ENCODE measurements around the gene CFAP298.
A peak's percentile ranks its signal among the peaks of the same experiment; 100 is the strongest.

The CFAP298 gene

DNA sequence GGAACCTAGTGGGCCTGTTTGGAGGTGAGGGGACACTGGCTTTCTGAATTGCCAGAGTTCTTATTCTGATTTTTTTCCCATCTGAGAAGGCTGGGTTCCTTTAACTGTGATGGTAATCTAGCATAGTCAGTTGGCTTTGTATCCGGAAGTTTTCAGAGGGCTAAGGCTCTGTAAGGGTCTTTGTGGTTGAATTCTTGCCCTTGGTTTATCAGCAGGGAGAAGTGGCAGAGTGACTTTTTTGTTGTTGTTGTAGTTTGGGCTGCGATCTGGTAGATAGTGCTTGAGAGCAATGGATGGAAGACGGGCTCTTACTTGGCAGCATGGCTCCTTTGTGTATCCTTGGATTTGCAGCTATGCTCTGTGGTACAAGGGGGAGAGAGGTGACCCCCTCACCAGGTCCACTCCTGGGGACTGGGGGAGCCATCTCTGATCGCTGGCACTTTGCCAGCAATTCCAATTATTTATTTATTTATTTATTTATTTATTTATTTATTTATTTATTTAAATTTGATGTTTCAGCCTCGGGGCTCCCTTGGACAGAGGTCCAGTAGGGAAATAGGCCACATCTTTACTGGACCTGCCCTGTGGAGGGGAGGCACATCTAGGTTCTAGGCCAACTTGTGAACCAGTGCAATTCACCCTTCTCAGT is 45.3 kb downstream of the CFAP298 start (continued):
- TF ChIP-seq ZNF394 (tag by site-specific recombination; IDR thresholded peaks at IDR 0.05; ENCODE audit: borderline replicate concordance) (peak; percentile 98), ZNF266 (tag by site-specific recombination; IDR thresholded peaks at IDR 0.05; ENCODE audit: low read depth) (0 out of 2 replicates have a peak, but pooled peaks have one; percentile 57), ZXDB (tag by site-specific recombination; IDR thresholded peaks at IDR 0.05) (peak; percentile 56; the same call in 1 of the 2 replicates), REST (tag by site-specific recombination; IDR thresholded peaks at IDR 0.05) (peak; percentile 42; the same call in 1 of the 2 replicates), ZNF555 (tag by site-specific recombination; conservative IDR thresholded peaks at IDR 0.05) (peak; percentile 81), ZFP3 (tag by site-specific recombination; IDR thresholded peaks at IDR 0.05; ENCODE audit: low read depth) (0 out of 2 replicates have a peak, but pooled peaks have one; percentile 19), ZNF529 (tag by site-specific recombination; IDR thresholded peaks at IDR 0.05; ENCODE audit: insufficient replicate concordance) (peak; percentile 69), ZNF654 (tag by site-specific recombination; IDR thresholded peaks at IDR 0.05; ENCODE audit: low read depth) (peak; percentile 30; the same call in 1 of the 2 replicates), ZNF623 (tag by site-specific recombination; IDR thresholded peaks at IDR 0.05) (peak; percentile 79)

GRCh38 chr21:32565856-32566465 is 46.2 kb downstream of the CFAP298 start:
- H3K4me1 ChIP-seq (ENCODE audit: control insufficient read depth, insufficient read depth, low read length), result no peaks in the 10 kb centered on the region
- H3K27ac ChIP-seq (ENCODE audit: extremely low read depth, low read depth, low read length), result no peak overlapping the region
- POLR2A ChIA-PET, result no interaction called here
- peaks cover 0 to 12% of the 10 kb centered on the region in 2 experiments; a peak in 1 of 3 replicates for H3K36me3 ChIP-seq (ENCODE audit: control insufficient read depth in 2 of 2, insufficient read depth in 1 of 2, low read length in 2 of 2)
- H3K4me3 ChIP-seq (ENCODE audit: low read depth, low read length), result no peak overlapping the region
- CTCF ChIA-PET, result interaction anchor here (0.8 kb wide), 1 partner anchor 290 kb away, joined by 3 read pairs; no protein-coding TSS in a partner anchor
- no peaks in the 10 kb centered on the region for H3K9me3 ChIP-seq (ENCODE audit: control insufficient read depth, insufficient read depth, low read depth, low read length)
- no peak for TF ChIP-seq SALL2 (tag by site-specific recombination; IDR thresholded peaks at IDR 0.05; ENCODE audit: borderline replicate concordance)
- no peak for TF ChIP-seq ZFP37 (tag by site-specific recombination; IDR thresholded peaks at IDR 0.05)

DNA sequence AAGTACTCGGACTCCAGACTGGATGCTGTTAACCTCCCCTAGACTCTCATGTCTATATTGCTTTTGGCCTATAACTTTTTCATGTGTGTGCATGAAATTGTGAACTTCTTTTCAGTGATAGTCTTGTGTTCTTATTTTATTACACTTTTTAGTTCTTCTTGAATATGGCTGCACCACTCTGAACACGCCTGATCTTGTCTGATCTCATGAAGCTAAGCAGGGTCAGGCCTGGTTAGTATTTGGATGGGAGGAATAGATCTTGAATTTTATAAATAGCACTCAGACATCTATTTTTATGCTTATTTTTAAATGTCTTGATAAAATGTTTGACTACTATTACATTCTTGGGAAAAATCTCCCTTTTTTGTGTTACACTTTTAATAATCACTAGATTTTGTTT is 49.3 kb downstream of the CFAP298 start:
- peaks cover 0 to 12% of the 10 kb centered on the region in 2 experiments; a peak in 1 of 3 replicates for H3K36me3 ChIP-seq (ENCODE audit: control insufficient read depth in 2 of 2, insufficient read depth in 1 of 2, low read length in 2 of 2)
- no peaks in the 10 kb centered on the region for H3K9me3 ChIP-seq (ENCODE audit: control insufficient read depth, insufficient read depth, low read depth, low read length)
- H3K27ac ChIP-seq (ENCODE audit: extremely low read depth, low read depth, low read length), result no peak overlapping the region
- H3K4me3 ChIP-seq (ENCODE audit: low read depth, low read length), result no peak overlapping the region
- TF ChIP-seq SCRT1 (tag by site-specific recombination; IDR thresholded peaks at IDR 0.05; ENCODE audit: borderline replicate concordance) (no peak), ZFHX2 (tag by site-specific recombination; conservative IDR thresholded peaks at IDR 0.05) (no peak), ZNF768 (tag by site-specific recombination; IDR thresholded peaks at IDR 0.05) (no peak), GFI1B (tag by site-specific recombination; IDR thresholded peaks at IDR 0.05) (no peak), ZNF791 (tag by site-specific recombination; IDR thresholded peaks at IDR 0.05) (no peak), ZNF670 (tag by site-specific recombination; IDR thresholded peaks at IDR 0.05; ENCODE audit: low read depth) (no peak), ZNF530 (tag by site-specific recombination; IDR thresholded peaks at IDR 0.05; ENCODE audit: low read depth) (no peak), ZNF112 (tag by site-specific recombination; IDR thresholded peaks at IDR 0.05) (no peak), ZNF677 (tag by site-specific recombination; IDR thresholded peaks at IDR 0.05) (no peak), WT1 (tag by site-specific recombination; IDR thresholded peaks at IDR 0.05) (no peak)
- POLR2A ChIA-PET, result no interaction called here
- CTCF ChIA-PET, result interaction anchor here (0.6 kb wide), 1 partner anchor 102 kb away, joined by 3 read pairs; no protein-coding TSS in a partner anchor
- H3K4me1 ChIP-seq (ENCODE audit: control insufficient read depth, insufficient read depth, low read length), result no peaks in the 10 kb centered on the region
